Endothelial cell (in vitro differentiated cells): Measurements from ENCODE around the gene ZFP82. TPM values are rescaled to one million over a fixed set of nuclear protein-coding genes. Genes with fewer than 3 reads are reported as not detected.

Experiments
- DNase-seq: peaks from one replicate; pipeline ENCODE4 v3.0.0; 2021; ENCODE audit warnings: low spot score
- H3K27ac Mint-ChIP-seq: one replicate; pipeline ENCODE4 v1.8.0; 2021; ENCODE audit warnings: mixed read lengths, inconsistent platforms; ENCODE audit not compliant: unreplicated experiment
- H3K27me3 Mint-ChIP-seq: one replicate; pipeline ENCODE4 v1.8.0; 2021; ENCODE audit warnings: mild to moderate bottlenecking, moderate library complexity, mixed read lengths, inconsistent platforms; ENCODE audit not compliant: unreplicated experiment
- H3K36me3 Mint-ChIP-seq: one replicate; pipeline ENCODE4 v1.8.0; 2021; ENCODE audit warnings: mild to moderate bottlenecking, low read depth, mixed read lengths, inconsistent platforms; ENCODE audit not compliant: unreplicated experiment
- H3K4me1 Mint-ChIP-seq: one replicate; pipeline ENCODE4 v1.8.0; 2021; ENCODE audit warnings: mild to moderate bottlenecking, mixed read lengths, inconsistent platforms; ENCODE audit not compliant: unreplicated experiment
- H3K4me3 Mint-ChIP-seq: one replicate; pipeline ENCODE4 v1.8.0; 2021; ENCODE audit warnings: mild to moderate bottlenecking, mixed read lengths, inconsistent platforms; ENCODE audit not compliant: unreplicated experiment
- H3K9me3 Mint-ChIP-seq: one replicate; pipeline ENCODE4 v1.8.0; 2021; ENCODE audit warnings: mixed read lengths, inconsistent platforms; ENCODE audit not compliant: unreplicated experiment
- CTCF ChIP-seq: fragments of 200-600 bp; sonication (generic); IDR thresholded peaks from one replicate; pipeline ENCODE4 v1.5.0; 2021; ENCODE audit warnings: antibody characterized with exemption; ENCODE audit not compliant: unreplicated experiment
- long read RNA-seq: library from polyadenylated mRNA; unstranded; transcript quantifications from one replicate; pipeline ENCODE4 v2.0.0, GENCODE V29; 2020; ENCODE audit not compliant: unreplicated experiment
- total RNA-seq: library from RNA; stranded (reverse); fragmentation: NEBNext Ultra II Directional; extraction: Animal tissue kit (Norgen Biotek cat#: 25700); gene quantifications from one replicate; pipeline ENCODE4 v1.2.1, GENCODE V29; 2021; ENCODE audit not compliant: unreplicated experiment

The ZFP82 gene
- 11.5 TPM for total RNA-seq
- long read RNA-seq, transcript ZFP82-201 (5 exons, 2,623 nt) = major isoform, 8 of 8 reads
- long read RNA-seq, partial matches to known transcripts = 0 of 8 reads
- long read RNA-seq, other reads (novel, unspliced or antisense) = 0 of 8 reads

- peaks cover 18% of the 10 kb centered on the region for H3K4me1 Mint-ChIP-seq
- peaks cover 17% of the 10 kb centered on the region for H3K36me3 Mint-ChIP-seq
- H3K27ac Mint-ChIP-seq = peak within 1 kb of the TSS; percentile 88
- no peaks in the 10 kb centered on the region for H3K9me3 Mint-ChIP-seq
- no peak for TF ChIP-seq CTCF
- peak; percentile 89 for DNase-seq
- H3K4me3 Mint-ChIP-seq = peak within 1 kb of the TSS; percentile 96
- H3K27me3 Mint-ChIP-seq = peaks cover 8% of the 10 kb centered on the region
These were observed at the start of gene ZFP82 for GRCh38 chr19:36418287-36419001. Gene ZFP82, minus strand, starts transcription at chr19:36418644. Its CDS starts 8,855 bp downstream, at chr19:36409789.

- Mint-ChIP-seq H3K4me3 (no peak overlapping the region), H3K27me3 (peaks cover 5% of the 10 kb centered on the region), H3K27ac (no peak overlapping the region), H3K9me3 (no peaks in the 10 kb centered on the region), H3K4me1 (no peaks in the 10 kb centered on the region), H3K36me3 (peaks cover 22% of the 10 kb centered on the region)
- TF ChIP-seq CTCF = no peak
- DNase-seq = no peak
These were observed 41.6 kb upstream of the ZFP82 start for GRCh38 chr19:36460046-36460445.

- H3K27me3 Mint-ChIP-seq = peaks cover 5% of the 10 kb centered on the region
- no peak for TF ChIP-seq CTCF
- H3K4me3 Mint-ChIP-seq = no peak overlapping the region
- no peaks in the 10 kb centered on the region for H3K4me1 Mint-ChIP-seq
- H3K27ac Mint-ChIP-seq = no peak overlapping the region
- peaks cover 8% of the 10 kb centered on the region for H3K9me3 Mint-ChIP-seq
- peaks cover 46% of the 10 kb centered on the region for H3K36me3 Mint-ChIP-seq
- DNase-seq = no peak
These were observed 38.4 kb upstream of the ZFP82 start for GRCh38 chr19:36456831-36457230.

- H3K27me3 Mint-ChIP-seq = no peaks in the 10 kb centered on the region
- DNase-seq = no peak
- no peak overlapping the region for H3K27ac Mint-ChIP-seq
- peaks cover 67% of the 10 kb centered on the region for H3K36me3 Mint-ChIP-seq
- TF ChIP-seq CTCF = no peak
- H3K4me1 Mint-ChIP-seq = no peaks in the 10 kb centered on the region
- peak overlapping the region; percentile 77 for H3K4me3 Mint-ChIP-seq
- H3K9me3 Mint-ChIP-seq = peaks cover 32% of the 10 kb centered on the region
These were observed 30.7 kb upstream of the ZFP82 start for GRCh38 chr19:36449059-36449670.

GRCh38 chr19:36441339-36441738 is 22.9 kb upstream of the ZFP82 start:
- no peak for DNase-seq
- Mint-ChIP-seq H3K4me1 (no peaks in the 10 kb centered on the region), H3K27ac (no peak overlapping the region), H3K36me3 (peaks cover 14% of the 10 kb centered on the region), H3K27me3 (peaks cover 2% of the 10 kb centered on the region), H3K4me3 (peak overlapping the region; percentile 44), H3K9me3 (peaks cover 18% of the 10 kb centered on the region)
- no peak for TF ChIP-seq CTCF
